Neural cell (in vitro differentiated cells): ENCODE results near the gene ANP32A. TPM values are rescaled to one million over a fixed set of nuclear protein-coding genes. Genes with fewer than 3 reads are reported as not detected.

ENCODE experiments used
- H2AFZ ChIP-seq: fragments of 200-600, 300-800 bp; sonication (generic), shearing (Covaris generic); 2 replicates; pipeline ENCODE4 v1.6.0; 2014; ENCODE audit warnings: low read depth, mild to moderate bottlenecking, antibody characterized with exemption, low read length, moderate library complexity
- H3F3A ChIP-seq: fragments of 200-600 bp; shearing (Covaris generic); 2 replicates; pipeline ENCODE4 v1.6.1; 2016; ENCODE audit warnings: mild to moderate bottlenecking, moderate library complexity, mixed read lengths, antibody characterized with exemption, low read length; ENCODE audit not compliant: insufficient read depth, poor library complexity, severe bottlenecking
- H3K27ac ChIP-seq: fragments of 200-600, 300-800 bp; sonication (generic), shearing (Covaris generic); 2 replicates; pipeline ENCODE4 v1.5.1; 2014; ENCODE audit warnings: mild to moderate bottlenecking, low read length, moderate library complexity
- H3K27me3 ChIP-seq: fragments of 300-800, 200-600 bp; sonication (generic), shearing (Covaris generic); 2 replicates; pipeline ENCODE4 v1.6.0; 2014; ENCODE audit warnings: mild to moderate bottlenecking, low read depth, low read length, moderate library complexity; ENCODE audit not compliant: insufficient read depth
- H3K36me3 ChIP-seq: fragments of 300-800, 200-600 bp; sonication (generic), shearing (Covaris generic); 2 replicates; pipeline ENCODE4 v1.5.1; 2014; ENCODE audit warnings: mild to moderate bottlenecking, antibody characterized with exemption, low read length, moderate library complexity; ENCODE audit not compliant: insufficient read depth
- H3K4me2 ChIP-seq: fragments of 300-800, 200-600 bp; sonication (generic), shearing (Covaris generic); 2 replicates; pipeline ENCODE4 v1.6.0; 2014; ENCODE audit warnings: mild to moderate bottlenecking, low read length
- H3K4me3 ChIP-seq: fragments of 300-800, 200-600 bp; sonication (generic), shearing (Covaris generic); 2 replicates; pipeline ENCODE4 v1.5.1; 2014; ENCODE audit warnings: mild to moderate bottlenecking, low read length, moderate library complexity
- H3K79me2 ChIP-seq: fragments of 200-600 bp; shearing (Covaris generic); replicated peaks from 2 replicates; pipeline ENCODE4 v1.6.0; 2014; ENCODE audit warnings: mild to moderate bottlenecking, low read length, moderate library complexity; ENCODE audit not compliant: insufficient read depth
- H3K9ac ChIP-seq: fragments of 300-800, 200-600 bp; sonication (generic), shearing (Covaris generic); 2 replicates; pipeline ENCODE4 v1.6.1; 2016; ENCODE audit warnings: mild to moderate bottlenecking, low read length, mixed read lengths
- H3K9me2 ChIP-seq: fragments of 200-600 bp; shearing (Covaris generic); 2 replicates; pipeline ENCODE4 v1.6.1; 2016; ENCODE audit warnings: mild to moderate bottlenecking, low read length, mixed read lengths; ENCODE audit not compliant: insufficient read depth
- H3K9me3 ChIP-seq: fragments of 200-600, 300-800 bp; sonication (generic), shearing (Covaris generic); 2 replicates; pipeline ENCODE4 v1.6.1; 2016; ENCODE audit warnings: mild to moderate bottlenecking, mixed run types, low read length, moderate library complexity, mixed read lengths
- H4K20me1 ChIP-seq: fragments of 200-600 bp; shearing (Covaris generic); 2 replicates; pipeline ENCODE4 v1.6.1; 2016; ENCODE audit warnings: mild to moderate bottlenecking, mixed run types; ENCODE audit not compliant: insufficient read depth
- CTCF ChIP-seq: fragments of 450-650 bp; IDR thresholded peaks from 2 replicates; pipeline ENCODE4 v1.5.1; 2014; ENCODE audit warnings: antibody characterized with exemption, mild to moderate bottlenecking, moderate library complexity; ENCODE audit not compliant: poor library complexity, severe bottlenecking
- EP300 ChIP-seq: fragments of 450-650 bp; conservative IDR thresholded peaks from 2 replicates; pipeline ENCODE4 v1.6.1; 2014; ENCODE audit warnings: antibody characterized with exemption, mild to moderate bottlenecking, moderate library complexity; ENCODE audit not compliant: poor library complexity, severe bottlenecking
- EZH2 ChIP-seq: fragments of 200-600, 300-800 bp; shearing (Covaris generic), sonication (generic); IDR thresholded peaks from 2 replicates; pipeline ENCODE4 v1.6.1; 2014; ENCODE audit warnings: antibody characterized with exemption, low read length, borderline replicate concordance, mild to moderate bottlenecking; ENCODE audit not compliant: insufficient read depth, poor library complexity, severe bottlenecking
- MXI1 ChIP-seq: fragments of 450-650 bp; conservative IDR thresholded peaks from 2 replicates; pipeline ENCODE4 v1.6.1; 2014; ENCODE audit warnings: antibody characterized with exemption, mild to moderate bottlenecking; ENCODE audit not compliant: poor library complexity, severe bottlenecking
- POLR2AphosphoS5 ChIP-seq: IDR thresholded peaks from 2 replicates; pipeline ENCODE4 v1.6.1; 2012
- RAD21 ChIP-seq: fragments of 450-650 bp; conservative IDR thresholded peaks from 2 replicates; pipeline ENCODE4 v1.6.1; 2014; ENCODE audit warnings: antibody characterized with exemption, mild to moderate bottlenecking, moderate library complexity
- REST ChIP-seq: IDR thresholded peaks from 2 replicates; pipeline ENCODE4 v1.6.1; 2012; ENCODE audit warnings: borderline replicate concordance
- SMC3 ChIP-seq: fragments of 450-650 bp; conservative IDR thresholded peaks from 2 replicates; pipeline ENCODE4 v1.6.1; 2014; ENCODE audit warnings: antibody characterized with exemption, mild to moderate bottlenecking, moderate library complexity; ENCODE audit not compliant: poor library complexity
- TAF1 ChIP-seq: IDR thresholded peaks from 2 replicates; pipeline ENCODE4 v1.6.1; 2012; ENCODE audit warnings: low read depth
- polyA plus RNA-seq: library from polyadenylated mRNA; depleted of rRNA; stranded (reverse); fragments of >200 nt; gene quantifications from 2 replicates; pipeline ENCODE4 v1.2.3, GENCODE V29; 2014

Gene ANP32A
- polyA plus RNA-seq, 1 donor from 2014 or later = 190 TPM

GRCh38 chr15:68852461-68852860 lies 31.8 kb upstream of the ANP32A start:
- Histone ChIP-seq H3K9me3 (no peaks in the 10 kb centered on the region), H3K79me2 (no peaks in the 10 kb centered on the region), H3K4me3 (no peak overlapping the region), H3K36me3 (no peaks in the 10 kb centered on the region), H3F3A (no peaks in the 10 kb centered on the region), H2AFZ (no peak overlapping the region), H3K9ac (no peak overlapping the region), H3K9me2 (no peaks in the 10 kb centered on the region), H4K20me1 (no peaks in the 10 kb centered on the region), H3K27ac (no peak overlapping the region), H3K4me2 (no peak overlapping the region), H3K27me3 (no peaks in the 10 kb centered on the region)
- TF ChIP-seq TAF1 (no peak), EP300 (no peak), EZH2 (no peak), SMC3 (no peak), POLR2AphosphoS5 (no peak), MXI1 (no peak), REST (no peak), RAD21 (no peak), CTCF (no peak)

- TF ChIP-seq MXI1 (no peak), REST (no peak), EP300 (no peak), SMC3 (no peak), POLR2AphosphoS5 (no peak), RAD21 (no peak), EZH2 (no peak)
- no peak overlapping the region for H3K4me3 ChIP-seq
- no peak overlapping the region for H3K4me2 ChIP-seq
- H3K9me2 ChIP-seq = no peaks in the 10 kb centered on the region
- H3K9me3 ChIP-seq = no peaks in the 10 kb centered on the region
- H3K36me3 ChIP-seq = no peaks in the 10 kb centered on the region
- no peaks in the 10 kb centered on the region for H3F3A ChIP-seq
- no peak overlapping the region for H2AFZ ChIP-seq
- no peak overlapping the region for H3K9ac ChIP-seq
- H3K27me3 ChIP-seq = no peaks in the 10 kb centered on the region
- no peaks in the 10 kb centered on the region for H3K79me2 ChIP-seq
- H4K20me1 ChIP-seq = no peaks in the 10 kb centered on the region
- H3K27ac ChIP-seq = no peak overlapping the region
Measured at GRCh38 chr15:68851971-68852370, 31.3 kb upstream of the ANP32A start.
